EH (cell line): ENCODE data around the gene CAMTA1.
"Not testable (repeated sequence)": the region's sequence is repeated elsewhere in the genome, so short reads cannot be mapped to it uniquely, and the experiment has no call there.

Experiments used
- DNase-seq: peaks from one replicate; pipeline ENCODE4 v3.0.0-alpha.2; 2015; ENCODE audit warnings: low read depth

CAMTA1 gene

DNA sequence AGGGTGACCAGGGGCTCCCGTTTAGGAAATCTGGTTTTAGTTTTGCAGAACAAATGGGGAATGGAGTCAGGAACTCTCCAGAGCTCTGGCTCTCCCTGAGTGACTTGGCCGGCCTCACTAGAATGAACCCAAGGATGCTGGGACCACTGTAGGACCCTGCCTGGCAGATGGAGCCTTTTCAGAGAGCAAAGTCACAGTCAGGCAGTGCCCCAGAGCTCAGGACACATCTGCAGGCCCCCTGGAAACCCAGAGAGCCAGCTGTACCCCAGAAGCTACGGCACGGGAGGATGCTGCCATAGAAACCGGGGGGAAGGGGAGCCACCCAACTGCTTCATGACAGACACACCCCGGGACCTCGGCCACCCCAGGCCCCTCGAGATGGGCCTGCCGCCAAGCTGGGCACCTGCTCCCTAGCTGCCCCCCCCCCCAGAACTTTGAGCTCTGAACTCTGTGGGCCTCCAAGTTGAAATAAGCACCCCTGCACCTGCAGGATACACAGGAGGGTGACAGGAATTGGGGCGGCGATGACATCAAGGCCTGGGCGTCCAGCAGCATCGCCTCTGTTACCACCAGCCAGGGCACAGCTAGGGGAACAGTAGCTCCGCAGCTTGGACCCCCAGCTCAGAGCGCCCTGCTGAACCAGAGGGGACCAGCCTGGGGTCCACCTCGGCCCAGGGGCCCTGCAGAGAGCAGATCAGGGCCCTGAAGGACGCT, 894.1 kb downstream of the CAMTA1 start:
- no peak for DNase-seq

DNA sequence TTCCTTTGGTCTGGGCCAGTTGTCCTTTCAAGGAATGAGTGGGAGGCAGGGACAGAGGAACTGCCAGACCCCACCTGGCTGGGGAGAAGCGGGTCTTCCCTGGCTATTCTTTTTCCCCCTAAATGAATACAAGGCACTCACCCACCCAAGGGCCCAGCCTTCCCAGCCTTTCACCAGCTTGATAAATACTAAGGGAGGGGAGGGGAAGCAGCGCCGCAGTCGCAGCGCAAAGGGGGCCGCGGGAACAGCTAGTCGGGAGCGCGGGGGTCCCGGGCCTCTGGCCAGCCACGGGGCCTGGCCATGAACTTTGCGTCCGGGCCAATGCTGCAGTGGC, 894.6 kb downstream of the CAMTA1 start:
- no peak for DNase-seq

DNA sequence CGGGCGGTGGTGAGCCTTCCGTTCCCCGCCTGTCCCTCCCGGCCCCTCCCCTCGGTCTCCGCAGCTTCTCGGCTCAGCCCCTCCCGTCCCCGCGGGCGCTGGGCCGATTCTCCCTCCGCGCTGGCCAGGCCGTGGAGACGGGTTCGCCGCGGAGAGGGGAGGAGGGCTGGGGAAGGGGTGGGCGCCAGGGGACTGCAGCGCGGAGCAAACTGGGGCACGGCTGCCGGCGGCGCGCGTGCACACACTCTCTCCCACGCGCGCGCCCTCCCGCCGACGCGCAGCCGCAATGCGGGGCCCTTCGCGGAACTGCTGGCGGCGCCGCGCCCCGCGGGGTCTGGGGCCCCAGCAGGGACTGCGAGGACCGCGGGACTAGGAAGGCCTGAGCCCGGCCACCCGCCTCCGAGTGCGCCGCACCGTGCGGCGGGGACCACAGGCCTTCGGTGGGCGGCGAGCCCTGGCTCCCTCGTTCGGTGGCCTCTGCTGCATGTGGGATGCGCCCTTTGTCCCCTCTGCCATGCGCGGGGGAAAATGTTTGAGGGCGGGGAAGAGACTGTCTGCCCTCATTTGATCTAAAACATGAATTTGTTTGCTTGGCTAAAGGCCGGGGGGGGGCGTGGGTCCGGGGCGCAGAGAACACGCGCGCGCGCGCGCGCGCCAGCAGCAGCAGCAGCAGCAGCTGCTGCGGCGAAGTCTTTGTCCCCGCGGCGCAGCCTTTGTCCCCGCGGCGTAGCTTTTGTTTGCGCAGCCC, 895.1 kb downstream of the CAMTA1 start:
- peak; percentile 51 for DNase-seq

DNA sequence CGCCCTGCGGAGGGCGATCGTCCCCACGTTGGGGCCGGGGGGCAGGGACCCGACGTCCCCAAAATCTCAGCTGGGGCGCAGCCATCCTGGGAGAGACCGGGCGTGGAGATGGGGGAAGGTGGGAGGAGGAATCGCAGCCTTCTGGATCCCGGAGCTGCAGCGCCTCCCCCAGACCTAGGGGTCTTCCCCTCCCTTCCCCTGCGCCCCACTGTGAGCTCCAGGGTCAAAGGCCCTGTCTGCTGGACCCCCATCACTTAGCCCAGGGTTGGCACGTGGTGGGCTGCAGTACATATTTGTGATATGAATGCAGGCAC, 895.7 kb downstream of the CAMTA1 start:
- no peak for DNase-seq

DNA sequence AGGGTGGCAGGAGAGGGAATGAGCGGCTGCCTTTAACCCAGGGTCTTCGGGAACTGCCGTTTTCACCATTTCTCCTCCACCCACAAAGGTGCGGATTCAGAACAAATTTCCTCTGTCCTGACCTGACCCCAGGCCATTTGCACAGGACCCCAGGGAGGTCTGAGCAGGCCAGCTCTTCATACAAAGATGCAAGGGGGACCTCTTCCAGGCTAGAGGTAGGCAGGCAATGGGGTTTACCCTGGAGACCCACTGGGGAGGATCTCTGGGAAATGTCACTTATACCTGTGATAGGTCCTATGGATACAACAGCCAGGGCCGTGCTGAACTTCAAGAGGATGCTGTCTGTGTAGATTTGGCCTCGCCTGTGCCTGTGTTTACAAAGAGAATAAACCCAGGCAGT, 896.1 kb downstream of the CAMTA1 start:
- no peak for DNase-seq

DNA sequence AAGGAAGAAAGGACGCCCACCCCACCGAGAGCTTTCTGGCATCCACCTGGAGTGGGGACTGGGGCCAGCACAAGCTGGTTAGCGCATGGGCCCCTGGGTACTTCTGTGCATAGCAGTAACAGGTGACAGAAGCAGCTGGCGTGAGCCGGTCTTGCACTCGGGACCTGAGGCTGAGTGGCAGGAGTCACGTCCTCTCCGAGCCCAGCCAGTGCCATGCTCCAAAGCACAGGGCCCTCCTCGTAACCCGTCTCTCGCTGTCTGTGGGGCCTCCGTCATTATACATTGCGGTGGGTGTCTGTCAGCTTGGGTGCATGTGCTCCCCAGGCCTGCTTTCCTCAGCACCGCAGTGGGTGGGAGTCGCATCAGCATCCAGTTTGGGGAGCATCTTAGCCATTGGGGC, 898.3 kb downstream of the CAMTA1 start:
- no peak for DNase-seq

DNA sequence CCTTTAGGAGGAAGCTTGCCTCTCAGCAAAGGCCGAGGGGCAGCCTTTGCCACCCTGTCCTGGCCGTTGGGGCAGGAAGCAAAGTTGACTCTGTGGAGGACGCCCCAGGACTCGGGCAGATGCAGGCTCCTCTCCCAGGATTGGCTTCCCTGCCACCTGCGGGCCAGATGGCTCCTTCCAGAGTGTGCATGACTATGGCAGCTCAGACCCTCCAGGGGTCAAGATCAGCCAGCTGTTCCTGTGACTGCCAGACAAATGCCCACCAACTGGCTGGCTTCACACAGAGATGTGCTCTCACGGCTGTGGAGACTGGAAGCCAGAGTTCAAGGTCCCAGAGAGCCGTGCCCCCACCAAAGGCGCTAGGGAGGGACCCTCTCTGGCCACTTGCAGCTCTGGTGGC, 898.9 kb downstream of the CAMTA1 start:
- no peak for DNase-seq

DNA sequence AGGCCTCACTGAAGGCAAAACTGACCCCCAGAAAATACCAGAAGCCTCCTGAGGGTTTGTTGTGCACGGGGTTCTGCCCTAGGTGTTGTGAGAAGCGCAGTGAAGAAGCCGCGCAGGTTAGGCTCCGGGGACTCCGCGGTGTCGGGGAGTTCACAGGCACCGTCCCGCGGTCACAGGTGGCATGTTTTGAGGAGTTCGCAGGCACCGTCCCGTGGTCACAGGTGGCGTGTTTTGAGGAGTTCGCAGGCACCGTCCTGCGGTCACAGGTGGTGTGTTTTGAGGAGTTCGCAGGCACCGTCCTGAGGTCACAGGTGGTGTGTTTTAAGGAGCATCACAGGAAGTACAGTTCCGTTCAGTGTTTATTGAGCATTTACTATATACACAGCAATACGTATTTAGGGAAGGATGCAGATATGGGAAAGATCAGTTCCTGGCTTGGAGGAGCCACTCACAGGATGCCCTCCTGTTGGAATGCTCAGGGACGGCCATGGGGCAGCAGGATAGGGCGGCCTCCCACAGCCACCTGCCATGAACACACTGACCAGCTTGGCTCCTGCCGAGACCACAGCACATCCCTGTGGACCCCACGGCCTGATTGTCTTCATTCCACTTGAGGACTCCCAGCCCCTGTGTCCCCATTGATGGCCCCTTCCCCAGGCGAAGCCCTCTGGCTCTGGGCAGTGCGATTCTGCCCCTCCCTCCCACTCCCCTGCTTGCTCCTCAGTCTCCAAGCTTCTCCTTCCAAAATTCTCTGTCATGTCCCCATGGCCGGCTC, 899.8 kb downstream of the CAMTA1 start:
- DNase-seq = no peak

DNA sequence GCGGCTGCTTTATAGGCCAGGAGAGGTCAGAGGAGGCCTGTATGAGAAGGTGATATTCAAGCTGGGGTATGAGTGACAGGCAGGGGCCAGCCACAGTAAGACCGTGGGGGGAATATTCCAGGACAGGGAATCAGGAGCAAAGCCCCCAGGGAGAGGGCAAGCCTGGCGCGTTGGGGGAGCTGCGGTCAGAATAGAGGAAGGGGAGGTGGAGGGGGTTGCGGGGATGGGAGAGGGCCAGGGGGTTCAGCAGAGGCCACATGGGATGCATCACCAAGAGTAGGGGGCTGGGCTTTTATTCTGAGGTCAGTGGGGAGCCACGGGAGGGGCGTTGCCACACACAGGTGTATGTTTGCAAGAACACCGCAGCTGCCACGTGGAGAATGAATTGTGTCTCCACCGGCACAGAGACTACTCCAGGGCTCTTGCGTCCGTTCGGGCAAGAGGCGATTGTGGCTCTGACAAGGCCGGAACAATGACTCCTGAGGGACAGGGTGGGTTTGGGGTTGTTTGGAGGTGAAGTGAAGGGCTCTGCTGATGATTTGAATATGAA, 901.1 kb downstream of the CAMTA1 start:
- DNase-seq = no peak

DNA sequence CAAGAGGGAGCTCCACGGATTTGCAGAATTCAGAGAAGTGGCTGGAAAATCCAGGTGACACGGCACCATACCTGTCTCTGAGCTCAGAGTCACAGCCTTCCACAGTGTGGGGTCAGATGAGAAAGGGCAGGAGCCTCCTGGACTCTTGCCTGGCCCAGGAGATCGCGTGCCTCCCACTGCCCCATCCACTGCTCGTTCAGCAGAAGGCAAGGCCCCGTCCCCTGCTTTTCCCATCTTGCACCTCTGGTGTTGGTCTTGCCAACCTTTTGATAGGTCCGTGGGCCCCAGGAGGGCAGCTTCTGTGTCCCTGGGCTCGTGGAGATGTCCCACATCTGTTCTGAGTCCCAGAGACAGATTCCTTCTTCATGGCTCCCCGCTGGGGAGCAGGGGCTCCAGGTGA, 902.2 kb downstream of the CAMTA1 start:
- no peak for DNase-seq

DNA sequence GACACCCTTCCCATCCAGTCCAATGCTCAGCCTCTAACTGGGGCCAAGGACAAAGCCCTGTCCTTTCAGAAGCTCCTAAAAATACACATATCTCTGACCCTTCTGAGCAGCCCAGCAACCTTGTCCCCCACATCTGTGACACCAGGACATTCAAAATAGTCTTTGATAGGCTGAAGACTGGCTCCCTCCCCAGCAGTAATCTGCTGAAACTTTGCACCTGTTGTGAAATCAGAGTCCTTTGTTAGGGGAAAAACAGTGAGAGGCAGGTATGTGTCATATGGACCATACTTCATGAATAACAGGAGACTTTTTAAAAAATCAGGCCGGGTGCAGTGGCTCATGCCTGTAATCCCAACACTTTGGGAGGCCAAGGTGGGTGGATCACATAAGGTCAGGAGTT, 903.4 kb downstream of the CAMTA1 start:
- DNase-seq = no peak

DNA sequence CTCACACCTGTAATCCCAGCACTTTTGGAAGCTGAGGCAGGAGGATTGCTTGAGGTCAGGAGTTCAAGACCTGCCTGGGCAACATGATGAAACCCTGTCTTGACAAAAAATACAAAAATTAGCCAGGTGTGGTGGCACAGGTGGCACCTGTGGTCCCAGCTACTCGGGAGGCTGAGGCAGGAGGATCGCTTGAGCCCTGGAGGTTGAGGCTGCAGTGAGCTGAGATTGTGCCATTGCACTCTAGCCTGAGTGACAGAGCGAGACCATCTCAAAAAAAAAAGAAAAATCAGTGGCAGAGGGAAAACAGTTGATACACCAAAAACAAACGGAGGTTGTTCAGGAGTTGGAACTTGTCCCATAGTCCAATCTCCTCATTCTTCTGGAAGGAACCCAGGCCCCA, 904.1 kb downstream of the CAMTA1 start:
- DNase-seq = not testable (repeated sequence)

DNA sequence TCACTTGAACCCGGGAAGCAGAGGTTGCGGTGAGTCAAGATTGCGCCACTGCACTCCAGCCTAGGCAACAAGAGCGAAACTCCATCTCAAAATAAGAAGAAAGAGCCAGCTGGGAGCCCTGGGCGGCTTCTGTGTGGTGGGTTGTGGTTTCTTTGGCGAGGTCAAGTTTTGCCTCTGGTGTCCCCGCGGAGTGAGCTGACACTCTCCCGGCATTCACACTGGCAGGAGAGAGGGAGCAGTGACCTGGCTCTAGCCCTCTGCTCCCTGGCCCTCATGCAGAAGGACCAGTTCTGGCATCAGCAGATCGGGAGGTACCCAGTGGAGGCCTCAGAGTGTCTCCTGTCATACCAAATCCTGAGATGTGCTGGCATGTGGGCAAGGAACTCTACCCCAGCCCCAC, 904.8 kb downstream of the CAMTA1 start:
- DNase-seq = no peak

DNA sequence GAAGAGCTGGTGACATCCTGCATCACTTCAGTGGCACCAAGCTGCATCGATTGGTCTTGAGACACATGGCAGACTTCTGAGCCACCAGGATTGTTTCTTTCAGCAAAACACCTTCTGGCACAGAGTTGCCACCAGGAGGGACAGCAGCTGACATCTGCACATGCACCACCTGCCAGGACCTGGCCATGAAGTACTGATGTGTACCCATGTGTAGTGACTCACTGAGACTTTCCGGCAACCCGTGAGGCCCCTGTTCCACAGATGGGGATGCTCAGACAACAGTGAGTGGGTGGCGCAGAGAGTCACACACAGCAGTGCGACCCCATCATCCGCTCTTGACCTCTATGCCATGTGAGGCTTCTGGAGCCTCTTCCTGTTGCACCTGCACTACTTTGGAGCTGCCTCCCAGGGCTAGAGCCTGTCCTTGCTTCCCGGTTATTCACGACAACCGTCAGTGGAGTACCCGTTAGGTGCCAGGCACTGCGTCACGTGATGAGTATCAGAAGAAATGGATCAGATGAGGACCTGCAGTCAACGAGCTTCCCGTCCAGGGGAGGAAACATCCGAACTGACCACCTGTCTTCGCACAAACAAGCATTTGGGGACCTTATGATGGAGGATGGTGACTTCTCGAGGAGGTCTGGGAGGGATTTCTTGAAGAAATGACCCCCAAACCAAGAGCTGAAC, 905.4 kb downstream of the CAMTA1 start:
- DNase-seq = no peak

DNA sequence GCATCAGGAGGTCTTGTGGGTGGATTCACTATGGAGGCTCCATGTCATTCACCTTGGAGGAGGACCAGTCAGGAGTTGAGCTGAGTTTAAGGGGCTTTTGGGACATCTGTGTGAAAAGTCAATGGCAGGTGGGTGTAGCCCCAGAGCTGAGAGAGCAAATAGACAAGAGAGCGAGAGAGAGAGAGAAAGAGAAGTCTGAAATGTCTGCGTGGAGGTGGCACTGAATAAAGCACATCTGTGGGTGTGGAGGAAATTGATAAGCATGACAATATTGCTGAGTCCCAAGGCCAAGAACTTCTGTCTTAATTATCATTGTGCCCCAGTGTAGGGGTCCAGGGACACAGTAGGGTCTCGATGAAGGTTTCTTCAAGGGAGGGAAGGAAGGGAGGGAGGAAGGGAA, 906.3 kb downstream of the CAMTA1 start:
- no peak for DNase-seq

DNA sequence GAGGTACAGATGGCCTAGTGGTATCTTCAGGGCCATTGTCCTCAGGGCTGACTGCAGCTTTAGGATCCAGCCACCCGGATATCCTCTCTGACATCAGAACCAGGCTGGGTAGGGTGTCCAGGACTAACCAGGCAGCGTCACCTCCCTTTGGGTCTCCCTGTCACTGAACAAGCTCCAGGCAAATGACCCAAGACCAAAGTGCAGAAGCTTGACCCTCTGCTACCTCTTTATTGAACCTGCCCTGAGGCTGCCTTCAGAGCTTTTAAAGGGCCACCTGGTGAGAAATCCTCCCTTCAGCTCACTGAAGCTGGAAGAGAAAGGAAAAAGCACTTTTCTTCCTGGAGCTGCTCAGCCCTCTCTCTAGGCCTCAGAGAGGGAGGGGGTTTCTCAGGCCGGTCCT, 906.8 kb downstream of the CAMTA1 start:
- DNase-seq = no peak

DNA sequence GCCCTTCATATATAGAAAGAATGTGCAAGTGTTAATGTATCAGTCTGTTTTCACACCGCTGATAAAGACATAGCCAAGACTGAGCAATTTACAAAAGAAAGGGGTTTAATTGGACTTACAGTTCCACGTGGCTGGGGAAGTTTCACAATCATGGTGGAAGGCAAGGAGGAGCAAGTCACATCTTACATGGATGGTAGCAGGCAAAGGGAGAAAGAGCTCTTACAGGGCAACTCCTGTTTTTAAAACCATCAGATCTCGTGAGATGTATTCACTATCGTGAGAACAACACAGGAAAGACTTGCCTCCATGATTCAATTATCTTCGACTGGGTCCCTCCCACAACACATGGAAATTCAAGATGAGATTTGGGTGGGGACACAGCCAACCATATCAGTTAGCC, 907.8 kb downstream of the CAMTA1 start:
- not testable (repeated sequence) for DNase-seq

DNA sequence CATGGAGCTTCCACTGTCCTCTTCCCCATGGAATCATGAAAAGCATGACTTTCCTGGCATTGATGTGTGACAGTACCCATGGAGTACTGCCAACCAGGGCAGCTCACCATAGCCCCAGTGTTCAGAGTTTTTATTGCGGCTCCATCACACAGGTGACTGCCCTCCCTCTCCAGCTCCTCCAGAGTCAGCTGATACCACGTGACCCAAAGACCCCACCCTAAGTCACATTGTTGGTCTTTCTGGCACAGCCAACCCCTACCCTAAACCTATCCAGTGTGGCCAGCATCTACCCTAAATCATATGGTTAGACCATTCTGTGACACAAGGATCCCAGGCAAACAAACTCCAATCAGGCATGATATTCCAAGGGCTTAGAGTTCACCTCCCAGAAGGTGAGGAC, 908.4 kb downstream of the CAMTA1 start:
- no peak for DNase-seq

DNA sequence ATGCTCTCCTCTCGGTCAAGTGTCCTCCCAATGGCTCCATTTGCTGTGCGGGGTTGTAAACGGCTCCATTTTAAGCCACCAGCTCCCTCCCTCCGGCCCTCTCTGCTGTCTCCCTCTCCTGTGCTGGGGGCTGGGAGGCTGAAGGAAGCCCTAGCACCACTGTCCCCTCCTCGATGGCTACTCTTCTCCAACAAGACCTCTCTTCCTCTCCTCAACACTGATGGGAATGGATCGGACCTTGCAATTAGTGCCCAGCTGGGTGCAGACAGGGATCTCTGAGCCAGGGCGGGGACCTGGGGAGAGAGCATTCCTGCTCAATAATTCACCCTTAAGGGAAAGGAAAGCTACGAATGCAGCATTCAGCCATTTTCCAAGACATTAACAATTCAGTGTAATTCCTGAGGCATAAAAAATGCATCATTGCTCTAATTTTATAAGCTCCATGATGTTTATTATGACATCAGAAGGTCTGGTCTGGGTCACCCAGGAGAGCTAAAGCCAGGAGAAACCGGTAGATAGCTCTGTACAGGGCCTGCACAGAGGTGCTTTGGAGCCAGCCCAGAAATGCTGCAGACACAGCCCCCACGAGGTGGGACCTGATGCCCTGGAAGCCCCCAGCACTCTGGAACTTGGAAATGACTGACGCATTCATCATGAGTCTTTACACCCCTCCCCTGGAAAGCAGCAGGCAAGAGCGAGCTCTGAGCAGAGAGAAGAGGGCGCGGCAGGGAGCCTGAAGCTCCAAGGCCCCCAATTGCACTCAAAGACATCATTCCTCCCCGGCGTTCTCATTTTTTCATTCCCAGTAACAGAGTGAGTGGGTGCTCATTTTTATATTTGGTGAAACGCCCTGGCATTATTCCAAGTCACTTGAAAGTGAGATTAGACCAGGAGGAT, 909.6 kb downstream of the CAMTA1 start:
- DNase-seq = no peak

DNA sequence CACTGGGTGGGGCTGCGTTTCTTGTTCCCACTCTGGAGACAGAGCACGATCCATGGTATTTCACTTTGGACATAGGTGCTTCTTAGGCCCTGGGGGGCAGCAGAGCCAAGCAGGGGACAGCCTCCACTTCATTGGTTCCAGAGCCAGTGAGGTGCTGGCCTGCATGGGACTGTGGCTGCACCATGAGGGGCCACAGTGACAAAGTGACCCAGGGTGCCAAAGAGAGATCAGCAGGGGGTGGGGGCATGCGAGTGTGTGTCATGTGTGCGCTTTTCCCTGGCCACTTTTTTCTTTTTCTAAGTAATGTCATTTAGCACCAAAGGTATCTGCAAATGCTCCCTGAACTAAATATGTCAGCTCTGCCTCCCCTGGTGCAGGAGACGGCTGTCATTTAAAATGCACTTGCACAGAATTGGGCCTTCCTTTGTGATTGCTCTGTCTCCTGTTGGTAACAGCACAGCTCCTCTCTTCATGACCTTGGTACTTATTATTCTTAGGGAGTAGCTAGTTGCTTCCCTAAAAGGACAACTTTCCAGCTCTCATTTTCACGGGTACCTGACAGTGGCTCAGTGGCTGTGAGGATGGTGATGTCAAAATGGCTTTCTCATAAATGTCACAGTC, 910.4 kb downstream of the CAMTA1 start:
- no peak for DNase-seq

DNA sequence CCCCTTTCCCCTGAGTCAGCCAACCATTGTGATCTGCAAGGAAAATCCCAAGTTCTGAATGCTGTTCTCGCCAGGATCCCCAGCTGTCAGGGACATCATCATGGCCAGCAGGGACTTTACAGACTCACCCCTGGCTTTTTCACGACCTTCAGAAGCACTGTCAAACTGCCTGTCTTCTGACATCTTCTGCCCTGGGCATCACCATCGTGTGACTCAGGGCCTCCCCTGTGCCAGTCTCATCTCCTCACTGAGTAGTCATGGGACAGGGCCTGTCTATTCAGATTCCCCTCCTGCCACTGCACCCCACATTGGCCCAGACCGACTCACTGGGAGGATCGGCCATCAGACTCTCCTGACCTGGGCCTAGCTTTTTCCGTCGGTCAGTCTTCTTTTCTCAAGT, 913.4 kb downstream of the CAMTA1 start:
- DNase-seq = no peak
